Lower leg skin (tissue), 3 donors: ENCODE measurements around the gene GPC4.

ENCODE experiments used
- POLR2A ChIP-seq, 2 donors: fragments of 450-650 bp; IDR thresholded peaks; one replicate each; pipeline ENCODE4 v1.6.1; 2016 to 2017; ENCODE audit warnings: antibody characterized with exemption in 2 of 2, mild to moderate bottlenecking in 1 of 2, moderate library complexity in 1 of 2
- TF ChIP-seq, protein P1 (sequence below), 3 donors: fragments of 450-650 bp; IDR thresholded peaks; one replicate each; pipeline ENCODE4 v1.5.1; 2016; ENCODE audit warnings: antibody characterized with exemption in 3 of 3, mild to moderate bottlenecking in 3 of 3, moderate library complexity in 2 of 3

DNA sequence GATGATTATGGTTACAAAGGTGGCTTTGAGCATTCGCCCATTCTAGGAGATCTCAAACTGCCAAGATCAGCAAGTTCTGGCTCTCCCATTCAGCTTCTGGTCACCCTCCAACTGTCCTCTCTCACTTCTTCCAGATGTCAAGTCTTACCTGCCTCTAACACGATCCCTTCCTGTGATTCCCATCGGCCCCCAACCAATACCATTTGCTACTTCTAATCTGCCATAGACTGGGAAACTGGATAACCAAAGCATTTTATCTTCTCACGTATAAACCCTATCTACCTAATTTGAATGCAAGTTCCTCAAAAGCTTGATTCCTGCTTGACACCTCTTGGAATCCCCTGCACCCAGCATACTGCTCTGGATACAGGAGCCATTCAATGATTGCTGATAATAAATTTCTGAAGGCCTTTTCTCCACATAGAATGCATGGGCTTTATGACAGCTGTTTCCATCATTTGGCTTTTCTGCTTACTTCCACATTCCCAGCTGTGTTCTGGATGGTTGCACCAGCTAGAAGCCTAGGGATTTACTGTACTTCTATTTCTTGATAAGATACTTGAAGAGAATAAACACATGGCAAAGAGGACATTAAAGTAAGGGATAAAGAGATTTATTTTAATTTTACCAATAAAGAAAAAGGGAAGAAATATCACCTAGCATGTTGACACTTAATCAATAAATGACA, 9.6 kb downstream of the GPC4 start:
- TF ChIP-seq POLR2A (IDR thresholded peaks at IDR 0.05), result no peak
- TF ChIP-seq, protein P1, sequence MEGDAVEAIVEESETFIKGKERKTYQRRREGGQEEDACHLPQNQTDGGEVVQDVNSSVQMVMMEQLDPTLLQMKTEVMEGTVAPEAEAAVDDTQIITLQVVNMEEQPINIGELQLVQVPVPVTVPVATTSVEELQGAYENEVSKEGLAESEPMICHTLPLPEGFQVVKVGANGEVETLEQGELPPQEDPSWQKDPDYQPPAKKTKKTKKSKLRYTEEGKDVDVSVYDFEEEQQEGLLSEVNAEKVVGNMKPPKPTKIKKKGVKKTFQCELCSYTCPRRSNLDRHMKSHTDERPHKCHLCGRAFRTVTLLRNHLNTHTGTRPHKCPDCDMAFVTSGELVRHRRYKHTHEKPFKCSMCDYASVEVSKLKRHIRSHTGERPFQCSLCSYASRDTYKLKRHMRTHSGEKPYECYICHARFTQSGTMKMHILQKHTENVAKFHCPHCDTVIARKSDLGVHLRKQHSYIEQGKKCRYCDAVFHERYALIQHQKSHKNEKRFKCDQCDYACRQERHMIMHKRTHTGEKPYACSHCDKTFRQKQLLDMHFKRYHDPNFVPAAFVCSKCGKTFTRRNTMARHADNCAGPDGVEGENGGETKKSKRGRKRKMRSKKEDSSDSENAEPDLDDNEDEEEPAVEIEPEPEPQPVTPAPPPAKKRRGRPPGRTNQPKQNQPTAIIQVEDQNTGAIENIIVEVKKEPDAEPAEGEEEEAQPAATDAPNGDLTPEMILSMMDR (IDR thresholded peaks at IDR 0.05), result no peak
